ENCODE data around the gene HSP90AA1. TPM values are rescaled to one million over a fixed set of nuclear protein-coding genes. Genes with fewer than 3 reads are reported as not detected.

The HSP90AA1 gene
- total and polyA plus RNA-seq, 8 donors = 103 to 279 (median 224) TPM

GRCh38 chr14:102039157-102039556 lies 47.7 kb downstream of the HSP90AA1 start:
- no peak for TF ChIP-seq POLR2AphosphoS5 (IDR thresholded peaks at IDR 0.05)
- TF ChIP-seq POLR2A (IDR thresholded peaks at IDR 0.05) = no peak
- TF ChIP-seq CTCF (IDR thresholded peaks at IDR 0.05) = no peak
- WGBS, 5 donors = 92 to 99% (median 97%) methylated on average over 11 to 16 of the region's 16 CpGs
- intact Hi-C loops (cut with DNase I; ENCODE audit: low total_unique reads) = no loop called here
- H3K36me3 ChIP-seq = peaks cover 98 to 100% (median 100%) of the 10 kb centered on the region in 4 donors
- no peak for DNase-seq
- no peak overlapping the region for H3K27ac ChIP-seq
- H3K4me3 ChIP-seq = no peak overlapping the region
- H3K27me3 ChIP-seq = no peaks in the 10 kb centered on the region
- no peaks in the 10 kb centered on the region for H3K4me1 ChIP-seq
- no peaks in the 10 kb centered on the region for H3K9me3 ChIP-seq

DNA sequence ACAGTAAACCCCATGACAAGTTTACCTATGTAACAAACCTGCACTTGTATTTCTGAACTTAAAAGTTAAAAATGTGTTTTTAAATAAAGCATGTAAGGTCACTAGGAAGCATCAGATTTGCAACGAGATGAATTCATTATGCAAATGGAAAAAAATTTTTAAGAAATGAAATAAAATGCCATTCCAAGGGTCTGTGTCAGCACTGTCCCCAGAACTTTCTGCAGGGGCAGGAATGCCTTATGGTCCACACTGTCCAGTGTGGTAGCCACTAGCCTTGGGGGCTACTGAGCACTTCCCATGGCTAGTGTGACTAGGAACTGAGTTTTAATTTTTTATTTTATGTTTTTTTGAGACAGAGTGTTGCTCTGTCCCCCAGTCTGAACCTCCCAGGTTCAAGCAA lies 49.2 kb downstream of the HSP90AA1 start:
- no peak for DNase-seq
- no peak for TF ChIP-seq POLR2A (IDR thresholded peaks at IDR 0.05)
- TF ChIP-seq EP300 (IDR thresholded peaks at IDR 0.05) = no peak
- no peak for TF ChIP-seq POLR2AphosphoS5 (IDR thresholded peaks at IDR 0.05)
- TF ChIP-seq CTCF (IDR thresholded peaks at IDR 0.05) = no peak
- H3K4me1 ChIP-seq = no peaks in the 10 kb centered on the region
- no peaks in the 10 kb centered on the region for H3K9me3 ChIP-seq
- intact Hi-C loops (cut with DNase I; ENCODE audit: low total_unique reads) = no loop called here
- 60 to 80% (median 74%) methylated on average over 1 of the region's 1 CpG for WGBS, 5 donors
- H3K27ac ChIP-seq = no peak overlapping the region
- no peak overlapping the region for H3K4me3 ChIP-seq
- peaks cover 100% of the 10 kb centered on the region in 4 donors for H3K36me3 ChIP-seq
- H3K27me3 ChIP-seq = no peaks in the 10 kb centered on the region

GRCh38 chr14:102035914-102036313 lies 50.9 kb downstream of the HSP90AA1 start:
- DNase-seq = no peak
- H3K27me3 ChIP-seq = no peaks in the 10 kb centered on the region
- intact Hi-C loops (cut with DNase I; ENCODE audit: low total_unique reads) = no loop called here
- TF ChIP-seq POLR2A (IDR thresholded peaks at IDR 0.05) (no peak), EP300 (IDR thresholded peaks at IDR 0.05) (no peak), CTCF (IDR thresholded peaks at IDR 0.05) (no peak), POLR2AphosphoS5 (IDR thresholded peaks at IDR 0.05) (no peak)
- WGBS, 5 donors = 93 to 95% (median 95%) methylated on average over 9 of the region's 9 CpGs
- peaks cover 100% of the 10 kb centered on the region in 4 donors for H3K36me3 ChIP-seq
- no peak overlapping the region for H3K27ac ChIP-seq
- no peaks in the 10 kb centered on the region for H3K9me3 ChIP-seq
- H3K4me1 ChIP-seq = no peaks in the 10 kb centered on the region
- H3K4me3 ChIP-seq = no peak overlapping the region

GRCh38 chr14:102034301-102034700 lies 52.5 kb downstream of the HSP90AA1 start:
- H3K27me3 ChIP-seq = no peaks in the 10 kb centered on the region
- 85 to 91% (median 89%) methylated on average over 11 of the region's 11 CpGs for WGBS, 5 donors
- intact Hi-C loops (cut with DNase I; ENCODE audit: low total_unique reads) = no loop called here
- TF ChIP-seq POLR2A (IDR thresholded peaks at IDR 0.05) (no peak), POLR2AphosphoS5 (IDR thresholded peaks at IDR 0.05) (no peak), EP300 (IDR thresholded peaks at IDR 0.05) (no peak), CTCF (IDR thresholded peaks at IDR 0.05) (no peak)
- H3K9me3 ChIP-seq = no peaks in the 10 kb centered on the region
- no peak for DNase-seq
- H3K36me3 ChIP-seq = peaks cover 100% of the 10 kb centered on the region in 4 donors
- H3K27ac ChIP-seq = no peak overlapping the region
- no peak overlapping the region for H3K4me3 ChIP-seq
- H3K4me1 ChIP-seq = no peaks in the 10 kb centered on the region
